GM23338 (cell line): Measurements from ENCODE around the gene ERVV-1. TPM values are rescaled to one million over a fixed set of nuclear protein-coding genes. Genes with fewer than 3 reads are reported as not detected.

Experiments
- ATAC-seq: fragments of 200-7000 bp; cut with Tn5 transposase; 3 replicates; pipeline ENCODE4 v1.9.1; 2020
- DNase-seq: peaks from one replicate; pipeline ENCODE4 v3.0.0-alpha.2; 2015; ENCODE audit warnings: low spot score
- H2AFZ ChIP-seq: fragments of 200-600 bp; sonication (generic); 2 replicates; pipeline ENCODE4 v1.8.0; 2016; ENCODE audit warnings: antibody characterized with exemption, mild to moderate bottlenecking, moderate library complexity
- H3F3A ChIP-seq: fragments of 200-600 bp; sonication (generic); replicated peaks from 2 replicates; pipeline ENCODE4 v1.8.0; 2017; ENCODE audit warnings: antibody characterized with exemption, mixed run types, low read depth
- H3K27ac ChIP-seq: fragments of 200-600 bp; sonication (generic); 2 replicates; pipeline ENCODE4 v1.6.1; 2016; ENCODE audit warnings: low read depth
- H3K27me3 ChIP-seq: fragments of 200-600 bp; sonication (generic); 2 replicates; pipeline ENCODE4 v1.8.0; 2016; ENCODE audit warnings: mild to moderate bottlenecking, mixed run types, moderate library complexity; ENCODE audit not compliant: insufficient read depth
- H3K36me3 ChIP-seq: fragments of 200-600 bp; sonication (generic); 2 replicates; pipeline ENCODE4 v1.8.0; 2016; ENCODE audit warnings: mild to moderate bottlenecking; ENCODE audit not compliant: insufficient read depth
- H3K4me1 ChIP-seq: fragments of 200-600 bp; sonication (generic); 2 replicates; pipeline ENCODE4 v1.8.0; 2016; ENCODE audit warnings: mild to moderate bottlenecking, moderate library complexity; ENCODE audit not compliant: insufficient read depth
- H3K4me2 ChIP-seq: fragments of 200-600 bp; sonication (generic); 2 replicates; pipeline ENCODE4 v1.7.1; 2017; ENCODE audit warnings: mixed run types
- H3K4me3 ChIP-seq: fragments of 200-600 bp; sonication (generic); 2 replicates; pipeline ENCODE4 v1.6.1; 2016; ENCODE audit warnings: mixed run types
- H3K79me2 ChIP-seq: fragments of 200-600 bp; sonication (generic); replicated peaks from 2 replicates; pipeline ENCODE4 v1.8.0; 2017; ENCODE audit warnings: mild to moderate bottlenecking; ENCODE audit not compliant: insufficient read depth
- H3K9me2 ChIP-seq: fragments of 200-600 bp; sonication (generic); 2 replicates; pipeline ENCODE4 v1.8.0; 2017; ENCODE audit not compliant: insufficient read depth
- H4K20me1 ChIP-seq: fragments of 200-600 bp; sonication (generic); replicated peaks from 2 replicates; pipeline ENCODE4 v1.8.0; 2017; ENCODE audit warnings: mild to moderate bottlenecking; ENCODE audit not compliant: insufficient read depth
- H3K27ac Mint-ChIP-seq: 2 replicates; pipeline ENCODE4 v1.8.0; 2020; ENCODE audit warnings: inconsistent platforms, mild to moderate bottlenecking, moderate library complexity, mixed read lengths
- H3K27me3 Mint-ChIP-seq: 3 replicates; pipeline ENCODE4 v1.8.0; 2022; ENCODE audit warnings: low read depth, mild to moderate bottlenecking, moderate library complexity, mixed read lengths, inconsistent platforms; ENCODE audit not compliant: insufficient read depth, poor library complexity
- H3K36me3 Mint-ChIP-seq: 3 replicates; pipeline ENCODE4 v1.8.0; 2021; ENCODE audit warnings: low read depth, mild to moderate bottlenecking, inconsistent platforms, moderate library complexity, mixed read lengths
- H3K4me1 Mint-ChIP-seq: 3 replicates; pipeline ENCODE4 v1.8.0; 2020; ENCODE audit warnings: mild to moderate bottlenecking, inconsistent platforms, mixed read lengths
- H3K4me3 Mint-ChIP-seq: 3 replicates; pipeline ENCODE4 v1.8.0; 2021; ENCODE audit warnings: moderate library complexity, mild to moderate bottlenecking, inconsistent platforms, mixed read lengths
- H3K9me3 Mint-ChIP-seq: 3 replicates; pipeline ENCODE4 v1.8.0; 2020; ENCODE audit warnings: moderate library complexity, mild to moderate bottlenecking, inconsistent platforms, mixed read lengths
- JUNB ChIP-seq: IDR thresholded peaks from one replicate; pipeline ENCODE4 v1.6.1; 2016; ENCODE audit warnings: antibody characterized with exemption; ENCODE audit not compliant: unreplicated experiment
- POLR2AphosphoS5 ChIP-seq: IDR thresholded peaks from 2 replicates; pipeline ENCODE4 v1.6.1; 2016; ENCODE audit warnings: antibody characterized with exemption, low read depth
- REST ChIP-seq: IDR thresholded peaks from one replicate; pipeline ENCODE4 v1.6.1; 2018; ENCODE audit warnings: antibody characterized with exemption; ENCODE audit not compliant: unreplicated experiment
- STAT1 ChIP-seq: IDR thresholded peaks from one replicate; pipeline ENCODE4 v1.6.1; 2016; ENCODE audit warnings: antibody characterized with exemption; ENCODE audit not compliant: unreplicated experiment
- ZNF331 ChIP-seq: fragments of 250-450 bp; sonication (Bioruptor Pico); IDR thresholded peaks from 2 replicates; pipeline ENCODE4 v1.5.0; 2020; ENCODE audit warnings: low read depth, mild to moderate bottlenecking, moderate library complexity
- polyA plus RNA-seq: library from polyadenylated mRNA; unstranded; fragments of >200 nt; fragmentation: Nextera tagmentation; extraction: Ambion mirVana; gene quantifications from 2 replicates; pipeline ENCODE4 v1.2.1, GENCODE V29; 2016
- total RNA-seq: library from RNA; depleted of rRNA; stranded (reverse); fragments of >200 nt; shearing (Covaris generic); gene quantifications from 2 replicates; pipeline ENCODE4 v1.2.3, GENCODE V29; 2014; rRNA removed

Gene ERVV-1
- total and polyA plus RNA-seq, 2 experiments from 2014 or later = 0.21 to 0.23 TPM

- peaks cover 17% of the 10 kb centered on the region for H3K27me3 ChIP-seq
- H3K79me2 ChIP-seq = no peaks in the 10 kb centered on the region
- peak; percentile 56; the same call in 1 of the 2 replicates for TF ChIP-seq POLR2AphosphoS5
- no peak for TF ChIP-seq JUNB
- no peak for TF ChIP-seq ZNF331
- TF ChIP-seq STAT1 = no peak
- TF ChIP-seq REST = no peak
- peaks cover 5% of the 10 kb centered on the region; the same call in 1 of the 2 replicates for H3K4me1 ChIP-seq
- H3K36me3 Mint-ChIP-seq = peaks cover 25% of the 10 kb centered on the region
- peak overlapping the region; percentile 51 for H3K4me3 ChIP-seq
- peak overlapping the region; percentile 77; the same call in 1 of the 2 replicates for H3K27ac Mint-ChIP-seq
- H3K27ac ChIP-seq = no peak overlapping the region
- peak overlapping the region; percentile 71 for H3K4me2 ChIP-seq
- DNase-seq = peak; percentile 97
- H3K9me3 Mint-ChIP-seq = peaks cover 55% of the 10 kb centered on the region
- no peaks in the 10 kb centered on the region for H3K36me3 ChIP-seq
- H3K9me2 ChIP-seq = peaks cover 7% of the 10 kb centered on the region; the same call in 1 of the 2 replicates
- no peaks in the 10 kb centered on the region for H4K20me1 ChIP-seq
- H3K4me1 Mint-ChIP-seq = no peaks in the 10 kb centered on the region
- peak overlapping the region; percentile 87 for H3K4me3 Mint-ChIP-seq
- peak overlapping the region; percentile 96 for H2AFZ ChIP-seq
- H3F3A ChIP-seq = no peaks in the 10 kb centered on the region
- ATAC-seq = peak; percentile 97
- peaks cover 32% of the 10 kb centered on the region for H3K27me3 Mint-ChIP-seq
Observed at GRCh38 chr19:53057904-53058580, 44.3 kb downstream of the ERVV-1 start.

Other genes starting within 250 kb of the ERVV-1 start
- 5.1 and 6.9 TPM in 2 replicates for gene ZNF600, start 227.1 kb upstream of the ERVV-1 start, total RNA-seq
- gene ZNF600, start 227.1 kb upstream of the ERVV-1 start, polyA plus RNA-seq = 6.0 and 7.7 TPM in 2 replicates
- gene ZNF28, start 192.3 kb upstream of the ERVV-1 start, total RNA-seq = 31.0 and 42.0 TPM in 2 replicates
- 6.7 and 12.5 TPM in 2 replicates for gene ZNF28, start 192.3 kb upstream of the ERVV-1 start, polyA plus RNA-seq
- 34.9 and 39.5 TPM in 2 replicates for gene ZNF468, start 156.3 kb upstream of the ERVV-1 start, total RNA-seq
- 11.5 and 11.8 TPM in 2 replicates for gene ZNF468, start 156.3 kb upstream of the ERVV-1 start, polyA plus RNA-seq
- gene ZNF320, start 116.3 kb upstream of the ERVV-1 start, total RNA-seq = 20.6 and 32.3 TPM in 2 replicates
- gene ZNF320, start 116.3 kb upstream of the ERVV-1 start, polyA plus RNA-seq = 13.6 TPM in 2 replicates
- gene ZNF888, start 90.5 kb upstream of the ERVV-1 start, total RNA-seq = 8.3 and 10.5 TPM in 2 replicates
- 1.8 and 2.3 TPM in 2 replicates for gene ZNF888, start 90.5 kb upstream of the ERVV-1 start, polyA plus RNA-seq
- gene ZNF816, start 51.0 kb upstream of the ERVV-1 start, total RNA-seq = 9.5 and 17.0 TPM in 2 replicates
- gene ZNF816, start 51.0 kb upstream of the ERVV-1 start, polyA plus RNA-seq = 4.5 and 7.0 TPM in 2 replicates
- gene ERVV-2, start 30.8 kb downstream of the ERVV-1 start, total RNA-seq = 0.87 and 1.4 TPM in 2 replicates
- 0.59 and 0.74 TPM in 2 replicates for gene ERVV-2, start 30.8 kb downstream of the ERVV-1 start, polyA plus RNA-seq
- 37.6 and 48.7 TPM in 2 replicates for gene ZNF160, start 89.5 kb downstream of the ERVV-1 start, total RNA-seq
- 12.5 and 16.9 TPM in 2 replicates for gene ZNF160, start 89.5 kb downstream of the ERVV-1 start, polyA plus RNA-seq
- 3.9 and 9.3 TPM in 2 replicates for gene ZNF415, start 119.0 kb downstream of the ERVV-1 start, total RNA-seq
- gene ZNF415, start 119.0 kb downstream of the ERVV-1 start, polyA plus RNA-seq = 7.9 and 9.2 TPM in 2 replicates
- gene ZNF347, start 145.1 kb downstream of the ERVV-1 start, total RNA-seq = 10.8 and 11.9 TPM in 2 replicates
- 3.4 and 4.6 TPM in 2 replicates for gene ZNF347, start 145.1 kb downstream of the ERVV-1 start, polyA plus RNA-seq
- 3.5 and 5.4 TPM in 2 replicates for gene ZNF665, start 179.4 kb downstream of the ERVV-1 start, total RNA-seq
- gene ZNF665, start 179.4 kb downstream of the ERVV-1 start, polyA plus RNA-seq = 1.9 and 3.1 TPM in 2 replicates
- 57.2 and 60.5 TPM in 2 replicates for gene ZNF677, start 241.0 kb downstream of the ERVV-1 start, total RNA-seq
- 68.1 and 74.8 TPM in 2 replicates for gene ZNF677, start 241.0 kb downstream of the ERVV-1 start, polyA plus RNA-seq
- gene VN1R2, start 244.4 kb downstream of the ERVV-1 start, total RNA-seq = not detected in 2 replicates
- gene VN1R2, start 244.4 kb downstream of the ERVV-1 start, polyA plus RNA-seq = not detected in 2 replicates